ENCODE data around the gene TMEM150A.
"Not testable (repeated sequence)": the region's sequence is repeated elsewhere in the genome, so short reads cannot be mapped to it uniquely, and the experiment has no call there.

TMEM150A gene

GRCh38 chr2:85611705-85612587, 9.4 kb upstream of the TMEM150A start, which contains the start of gene C2orf68:
TSS of gene C2orf68 (minus strand) at chr2:85612066. CDS start at chr2:85611984, 82 bp downstream.
- DNase-seq, result peak; percentile 55

DNA sequence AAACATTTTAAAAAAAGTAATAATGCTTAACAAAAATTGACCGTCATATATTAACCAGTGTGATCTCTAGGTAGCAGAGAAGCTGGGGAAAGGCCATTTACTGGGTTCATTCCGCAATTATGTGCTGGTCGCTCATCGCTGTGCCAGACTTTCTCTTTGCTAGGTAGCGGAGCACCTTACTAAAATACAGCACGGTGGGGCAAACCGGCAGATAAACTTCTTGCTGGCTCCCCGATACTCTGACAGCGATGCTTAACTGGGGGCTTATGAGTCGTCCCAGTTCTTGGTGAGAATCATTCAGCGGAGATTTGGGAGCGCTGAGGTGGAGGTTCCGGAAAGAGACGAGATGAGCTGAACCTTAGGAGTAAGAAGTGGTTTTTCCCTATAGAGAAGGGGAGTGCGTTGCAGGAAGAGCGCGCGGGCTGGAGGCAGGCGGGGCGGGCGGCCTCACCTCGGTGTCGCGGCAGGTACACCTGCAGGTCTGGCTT, 8.8 kb upstream of the TMEM150A start:
- no peak for DNase-seq

DNA sequence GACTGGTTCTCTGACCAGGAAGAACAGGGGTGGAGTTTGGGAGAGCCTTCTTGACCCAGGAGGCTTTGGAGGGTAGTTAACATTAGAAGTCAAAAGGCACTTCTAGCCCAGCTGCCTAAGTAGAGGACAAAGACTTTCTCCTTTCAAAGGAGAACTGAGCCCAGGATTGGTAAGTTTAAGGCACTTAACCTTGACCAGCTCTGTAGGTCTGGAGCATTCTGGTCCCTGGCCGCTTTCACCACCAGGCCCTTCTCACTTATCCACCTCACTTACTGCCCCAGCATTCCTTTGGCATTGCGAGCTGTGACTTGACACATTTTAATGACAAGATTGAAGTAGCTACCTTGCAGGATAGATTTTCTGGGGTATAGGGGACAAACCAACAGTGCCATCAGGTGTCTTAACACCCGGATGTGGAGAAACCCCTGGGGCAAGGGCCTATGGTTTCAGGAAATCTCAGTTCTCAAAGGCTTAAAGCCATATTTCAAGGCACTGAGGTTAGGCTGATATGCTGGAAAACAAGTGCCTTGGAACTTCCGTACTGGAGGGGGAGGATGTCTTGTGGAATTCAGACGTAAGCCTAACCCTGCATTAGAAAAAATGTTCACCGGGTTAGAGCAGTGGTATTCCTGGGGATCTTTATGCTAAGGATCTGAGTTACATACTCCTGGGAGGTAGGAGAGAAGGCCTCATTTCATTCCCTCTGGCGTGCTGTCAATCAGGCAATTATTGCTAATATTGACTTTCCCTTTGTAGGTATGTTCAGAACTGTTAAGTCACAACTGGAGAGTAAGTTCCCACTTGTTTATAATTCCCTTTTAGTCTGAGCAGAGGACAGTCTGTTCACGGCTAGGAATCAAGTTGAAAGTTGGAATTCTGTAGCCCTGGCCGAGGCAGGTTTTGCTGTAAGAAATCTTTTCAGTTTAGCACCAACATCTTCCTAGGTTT, 5.0 kb upstream of the TMEM150A start:
- DNase-seq, result no peak

DNA sequence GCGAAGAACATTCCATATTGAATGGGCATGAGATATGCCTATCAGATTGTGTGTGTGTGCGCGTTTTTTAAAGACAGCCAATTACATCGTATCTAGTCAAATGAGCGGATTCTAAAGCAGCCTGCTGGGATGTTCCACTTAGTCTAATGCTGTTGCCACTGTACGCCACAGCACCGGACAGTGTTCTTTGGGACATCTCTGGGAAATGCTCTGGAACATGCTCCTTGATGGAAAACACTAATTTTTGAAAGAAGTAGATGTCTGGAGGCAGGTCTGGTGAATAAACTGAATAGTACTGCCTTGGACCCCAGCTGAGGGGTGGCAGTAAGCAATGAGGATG, 3.6 kb upstream of the TMEM150A start:
- no peak for DNase-seq

DNA sequence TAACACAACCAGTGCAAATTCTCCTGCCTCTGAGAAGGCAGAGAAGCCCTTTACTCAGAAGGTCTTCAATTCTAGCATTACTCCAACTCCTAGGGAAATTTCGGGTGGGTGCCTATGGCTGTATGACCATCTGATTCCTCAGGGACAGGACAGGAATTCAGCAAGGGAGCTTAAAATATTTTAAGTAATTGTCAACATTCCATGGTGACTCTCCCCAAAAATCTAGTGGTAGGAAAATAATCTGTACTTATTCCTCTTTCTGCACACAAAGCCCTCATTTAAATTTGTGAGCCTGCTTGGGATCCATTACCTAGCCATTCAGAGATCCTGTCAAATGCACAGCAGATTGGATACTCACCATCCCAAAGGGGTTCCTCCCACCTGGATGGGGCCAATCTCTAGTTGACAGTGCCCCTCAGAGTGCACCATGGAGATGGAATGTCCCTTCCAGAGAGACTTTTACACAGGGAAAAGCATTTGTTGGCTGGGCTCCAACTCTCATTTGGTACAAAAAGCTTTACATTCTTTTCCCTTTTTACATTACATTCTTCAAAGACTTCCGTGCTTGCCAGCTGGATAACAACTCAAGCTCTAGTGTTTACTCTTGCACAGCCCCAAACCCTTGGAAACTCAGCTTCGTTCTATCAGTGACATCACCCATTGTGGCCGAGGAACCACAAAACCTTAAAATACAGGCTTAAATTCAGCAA, 3.1 kb upstream of the TMEM150A start:
- DNase-seq, result no peak

- no peak for DNase-seq
Measured at GRCh38 chr2:85604568-85605339, 2.3 kb upstream of the TMEM150A start.

DNA sequence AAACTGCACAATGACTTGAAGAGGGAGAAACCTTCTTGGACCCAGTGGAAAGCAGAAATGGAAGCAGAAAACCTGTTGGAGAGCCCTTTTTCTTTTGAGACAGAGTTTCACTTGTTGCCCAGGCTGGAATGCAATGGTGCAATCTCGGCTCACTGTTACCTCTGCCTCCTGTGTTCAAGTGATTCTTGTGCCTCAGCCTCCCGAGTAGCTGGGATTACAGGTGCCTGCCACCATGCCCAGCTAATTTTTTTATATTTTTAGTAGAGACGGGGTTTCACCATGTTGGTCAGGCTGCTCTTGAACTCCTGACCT, 1.6 kb upstream of the TMEM150A start:
- not testable (repeated sequence) for DNase-seq

DNA sequence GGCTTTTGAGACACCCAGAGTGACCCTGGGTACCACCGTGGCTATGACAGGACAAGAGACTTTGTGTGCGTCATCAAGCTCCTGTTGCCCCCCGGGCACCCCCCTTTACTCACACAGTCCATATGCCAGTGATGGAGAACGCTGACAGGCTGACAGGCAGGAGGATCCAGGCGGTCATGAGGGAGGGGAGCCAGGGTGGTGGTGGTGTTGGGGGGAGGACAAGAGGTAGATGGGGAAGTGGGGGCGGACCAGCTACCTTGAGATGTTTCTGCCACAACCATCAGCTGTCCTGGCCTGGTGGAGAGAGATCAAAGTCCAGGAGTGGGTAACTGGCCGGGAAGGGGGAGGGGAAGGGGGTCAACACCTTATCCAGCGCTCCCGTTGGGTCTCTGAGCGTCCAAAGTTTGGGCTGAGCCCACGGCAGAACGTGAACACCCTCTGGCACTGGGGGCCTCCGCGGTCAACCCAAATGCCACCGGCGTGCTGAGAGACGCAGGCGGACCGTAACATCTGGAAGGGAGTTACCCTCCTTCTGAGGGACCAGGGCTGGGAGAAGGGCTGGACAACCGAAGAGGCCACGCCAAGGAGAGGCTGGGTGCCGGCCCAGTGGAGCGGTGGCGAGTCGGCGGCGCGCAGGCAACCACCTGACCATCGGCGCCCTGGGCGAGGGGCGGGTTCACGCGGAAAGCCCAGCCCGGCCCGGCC, 575 bp downstream of the TMEM150A start:
- DNase-seq, result no peak

DNA sequence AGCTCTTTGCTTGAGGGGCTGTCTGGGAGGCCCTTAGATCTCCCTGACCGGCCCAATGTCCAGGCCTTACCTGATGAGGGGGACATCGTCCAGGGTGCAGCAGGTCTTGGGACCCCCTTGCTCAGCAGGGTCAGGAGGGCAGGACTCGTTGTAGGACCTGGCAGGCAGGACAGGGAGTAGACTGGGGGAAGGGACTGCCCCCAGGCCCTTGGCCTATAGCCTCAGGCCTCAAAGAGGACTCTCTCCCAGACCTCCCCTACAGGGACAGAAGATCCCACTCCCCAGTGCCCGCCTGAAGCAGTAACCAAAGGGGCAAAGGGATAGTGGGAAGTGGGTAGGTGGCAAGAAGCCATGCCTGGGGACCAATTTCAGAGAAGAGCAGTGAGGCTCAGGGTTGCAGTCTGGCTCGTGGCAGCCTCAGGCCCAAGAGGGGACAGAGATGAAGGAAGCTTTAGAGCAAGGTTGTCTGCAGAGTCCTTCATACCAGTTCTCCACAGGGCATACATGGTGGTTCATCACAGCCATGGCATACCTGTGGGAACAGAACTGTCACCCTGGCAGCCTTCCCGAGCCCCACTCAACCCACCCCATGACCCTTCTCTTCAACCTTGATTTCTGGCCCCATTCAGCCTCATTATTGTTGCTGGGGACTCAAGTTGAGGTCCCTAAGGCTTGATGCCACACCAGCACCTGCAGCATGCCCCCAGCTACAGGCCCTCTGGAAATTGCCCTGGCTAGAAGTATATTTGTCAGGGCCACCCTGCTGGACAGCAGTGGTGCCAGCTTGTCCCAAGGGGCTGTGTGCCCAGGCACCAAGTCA, 1.3 kb downstream of the TMEM150A start:
- no peak for DNase-seq

DNA sequence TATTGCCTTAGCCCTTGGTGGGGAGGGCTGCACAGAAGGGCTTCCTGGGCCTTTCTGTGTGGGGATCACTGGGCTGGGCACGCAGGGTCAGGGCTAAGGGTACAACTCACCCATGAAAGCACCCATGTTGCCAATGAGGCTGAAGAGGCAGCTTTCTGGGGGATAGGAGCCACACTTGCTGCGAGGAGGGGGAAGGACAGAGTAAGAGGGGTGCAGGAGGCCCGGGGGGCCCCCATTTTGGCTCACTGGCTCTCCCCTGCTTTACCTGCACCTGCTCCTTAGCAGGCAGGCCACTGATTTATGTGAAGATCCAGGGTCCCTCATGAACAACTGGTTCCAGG, 2.3 kb downstream of the TMEM150A start:
- DNase-seq, result no peak

- DNase-seq, result no peak
Measured at GRCh38 chr2:85599468-85600234, 2.8 kb downstream of the TMEM150A start.

- no peak for DNase-seq
Measured at GRCh38 chr2:85598594-85599340, 3.7 kb downstream of the TMEM150A start.

DNA sequence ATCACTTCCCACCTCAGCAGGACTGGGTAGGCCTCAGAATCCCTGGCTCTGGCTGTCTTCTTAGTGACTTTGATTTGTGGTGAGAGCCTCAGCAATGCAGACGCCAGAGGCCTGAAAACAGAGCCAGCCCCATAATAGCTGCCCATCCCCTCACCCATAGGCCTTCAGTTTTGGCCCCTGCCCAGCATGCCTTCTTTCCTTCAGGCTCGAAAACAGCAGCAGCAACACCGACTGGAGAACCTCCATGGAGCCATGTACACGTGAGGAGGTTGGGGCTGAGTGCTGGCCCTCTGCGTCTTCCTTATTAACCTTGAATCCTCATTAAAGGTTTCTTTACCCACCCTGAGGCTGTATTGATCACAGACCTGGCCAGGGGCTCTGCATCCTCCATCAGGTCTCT, 5.3 kb downstream of the TMEM150A start:
- no peak for DNase-seq

- DNase-seq, result no peak
Measured at GRCh38 chr2:85596486-85597143, 5.9 kb downstream of the TMEM150A start.

- DNase-seq, result no peak
Measured at GRCh38 chr2:85596026-85596333, 6.5 kb downstream of the TMEM150A start.

DNA sequence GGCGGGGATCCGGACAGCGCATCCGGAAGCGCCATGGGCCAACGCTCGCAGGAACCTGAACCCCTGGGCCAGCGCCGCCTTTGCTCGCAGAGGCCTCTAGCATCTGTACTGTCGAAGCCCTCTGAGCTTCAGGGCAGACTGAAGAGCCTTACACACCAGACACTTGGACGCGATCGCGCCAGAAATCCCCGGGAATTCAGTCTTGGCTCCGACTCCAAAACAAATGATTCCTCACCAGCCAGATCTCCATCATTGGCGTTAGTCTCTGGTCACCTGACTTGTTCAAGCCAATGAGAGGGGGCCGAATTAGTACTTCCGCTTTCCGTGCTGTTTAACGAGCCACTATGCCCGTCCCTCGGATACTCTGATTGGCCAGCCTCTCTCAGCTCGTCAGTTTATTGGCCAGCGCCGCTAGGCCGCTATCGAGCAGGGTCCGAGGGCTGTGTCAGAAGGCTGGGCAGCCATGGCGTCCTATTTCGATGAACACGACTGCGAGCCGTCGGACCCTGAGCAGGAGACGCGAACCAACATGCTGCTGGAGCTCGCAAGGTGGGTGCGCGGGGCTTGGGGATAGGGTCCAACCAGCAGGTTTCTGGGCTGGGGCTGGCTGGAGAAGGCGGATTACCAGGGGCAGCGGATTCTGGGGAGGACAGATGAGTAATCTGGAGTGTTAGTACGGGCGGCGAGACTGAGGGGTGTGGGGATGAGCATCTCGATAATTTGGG, 7.0 kb downstream of the TMEM150A start, which contains the start of gene RNF181:
RNF181 (plus strand) TSS at position 445 of the 725 bp plus-strand sequence; CDS start at position 464, 19 bp downstream.
- DNase-seq, result peak; percentile 92

DNA sequence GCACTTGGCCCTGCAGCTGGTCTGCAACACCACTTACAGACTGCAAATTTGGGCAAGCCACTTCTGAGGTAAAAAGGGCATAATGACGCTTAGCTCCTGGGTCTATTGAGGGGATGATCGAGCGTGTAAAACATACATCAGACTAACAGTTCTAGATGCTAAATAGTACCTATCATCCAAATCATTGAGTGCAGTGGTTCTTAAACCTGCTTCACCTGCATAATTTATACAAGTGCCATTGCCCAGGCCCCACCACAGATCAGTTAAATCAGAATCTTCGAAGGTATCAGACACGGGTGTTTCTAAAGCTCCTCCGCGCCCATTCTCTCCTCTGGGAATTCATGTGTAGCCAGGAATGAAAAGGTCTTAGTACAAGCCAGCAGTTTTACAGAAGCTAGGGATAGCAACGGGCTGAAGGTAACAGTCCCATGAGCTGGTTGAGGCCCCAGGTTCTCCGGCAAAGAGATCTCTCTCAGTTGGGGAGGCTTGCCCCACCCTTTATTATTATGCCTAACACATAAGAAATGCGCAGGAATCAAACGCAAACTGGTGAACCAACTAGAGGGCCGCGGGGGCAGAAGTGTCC, 7.7 kb downstream of the TMEM150A start:
- DNase-seq, result no peak

DNA sequence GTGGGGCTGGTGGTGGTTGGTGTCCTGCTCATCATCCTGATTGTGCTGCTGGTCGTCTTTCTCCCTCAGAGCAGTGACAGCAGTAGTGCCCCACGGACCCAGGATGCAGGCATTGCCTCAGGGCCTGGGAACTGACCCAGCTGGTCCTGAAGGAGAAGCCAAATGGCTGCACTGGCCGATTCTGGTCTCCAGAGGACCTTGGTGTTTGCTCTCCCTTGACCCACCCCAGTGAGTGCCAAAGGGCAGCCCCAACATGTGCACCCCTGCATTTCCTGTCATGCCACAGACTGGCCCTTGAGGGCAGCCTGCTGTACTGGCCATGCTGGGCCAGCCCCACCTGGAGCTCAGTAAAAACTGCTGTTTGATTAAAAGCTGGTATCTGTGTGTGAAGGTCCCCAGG, 9.5 kb downstream of the TMEM150A start:
- DNase-seq, result no peak

Measured in GF-D8 (cell line).